Pons (tissue), 1 donor: ENCODE results near the gene HOOK2.
"Not testable (repeated sequence)": the region's sequence is repeated elsewhere in the genome, so short reads cannot be mapped to it uniquely, and the experiment has no call there.

Experiments
- DNase-seq: peaks from one replicate; pipeline ENCODE4 v3.0.0-alpha.2; 2016; ENCODE audit warnings: low spot score

The HOOK2 gene, protein sequence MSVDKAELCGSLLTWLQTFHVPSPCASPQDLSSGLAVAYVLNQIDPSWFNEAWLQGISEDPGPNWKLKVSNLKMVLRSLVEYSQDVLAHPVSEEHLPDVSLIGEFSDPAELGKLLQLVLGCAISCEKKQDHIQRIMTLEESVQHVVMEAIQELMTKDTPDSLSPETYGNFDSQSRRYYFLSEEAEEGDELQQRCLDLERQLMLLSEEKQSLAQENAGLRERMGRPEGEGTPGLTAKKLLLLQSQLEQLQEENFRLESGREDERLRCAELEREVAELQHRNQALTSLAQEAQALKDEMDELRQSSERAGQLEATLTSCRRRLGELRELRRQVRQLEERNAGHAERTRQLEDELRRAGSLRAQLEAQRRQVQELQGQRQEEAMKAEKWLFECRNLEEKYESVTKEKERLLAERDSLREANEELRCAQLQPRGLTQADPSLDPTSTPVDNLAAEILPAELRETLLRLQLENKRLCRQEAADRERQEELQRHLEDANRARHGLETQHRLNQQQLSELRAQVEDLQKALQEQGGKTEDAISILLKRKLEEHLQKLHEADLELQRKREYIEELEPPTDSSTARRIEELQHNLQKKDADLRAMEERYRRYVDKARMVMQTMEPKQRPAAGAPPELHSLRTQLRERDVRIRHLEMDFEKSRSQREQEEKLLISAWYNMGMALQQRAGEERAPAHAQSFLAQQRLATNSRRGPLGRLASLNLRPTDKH

DNA sequence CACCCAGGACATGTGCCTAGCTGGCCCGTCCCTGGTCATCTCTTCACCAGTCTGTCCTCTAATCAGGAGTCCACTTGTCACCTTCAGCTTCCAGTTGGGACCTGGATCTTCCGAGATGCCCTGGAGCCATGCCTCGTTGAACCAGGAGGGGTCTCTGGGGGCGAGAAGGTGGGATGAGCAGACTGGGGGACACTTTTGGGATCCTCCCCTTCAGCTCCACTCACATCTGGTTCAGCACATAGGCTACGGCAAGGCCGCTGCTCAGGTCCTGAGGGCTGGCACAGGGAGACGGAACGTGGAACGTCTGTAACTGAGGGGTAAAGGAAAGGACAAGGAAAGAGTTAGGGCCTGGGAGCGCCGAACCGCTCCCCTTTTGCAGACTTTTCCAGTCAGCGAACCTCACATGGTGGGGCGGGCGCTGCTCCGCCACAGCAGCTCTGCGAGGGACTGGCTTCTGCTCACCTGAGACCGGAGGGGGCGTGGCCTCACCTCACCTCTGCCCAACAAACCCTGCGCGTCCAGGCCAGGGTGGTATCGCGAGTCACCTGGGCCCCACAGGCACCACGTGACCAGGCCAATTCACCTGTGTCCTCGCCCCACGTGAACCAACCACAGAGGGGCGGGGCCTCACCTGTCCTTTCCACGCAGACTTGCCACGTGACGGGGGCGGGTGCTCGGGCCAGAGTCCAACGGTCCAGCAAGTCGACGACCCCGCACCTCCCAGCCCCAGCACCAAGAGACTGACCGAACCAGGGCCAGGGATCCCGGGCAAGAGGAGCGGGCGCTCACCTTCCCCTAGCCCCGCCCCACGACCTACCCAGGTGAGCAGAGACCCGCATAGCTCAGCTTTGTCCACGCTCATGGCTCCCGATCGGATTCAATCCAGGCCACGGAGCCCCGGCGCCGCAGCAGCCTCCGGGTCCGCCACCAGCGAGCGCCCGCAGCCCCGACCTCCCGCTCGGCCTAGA is at the start of gene HOOK2:
TSS of gene HOOK2 (minus strand) at position 965 of the 968 bp plus-strand sequence. CDS start at position 862, 103 bp downstream.
- DNase-seq = peak; percentile 20

DNA sequence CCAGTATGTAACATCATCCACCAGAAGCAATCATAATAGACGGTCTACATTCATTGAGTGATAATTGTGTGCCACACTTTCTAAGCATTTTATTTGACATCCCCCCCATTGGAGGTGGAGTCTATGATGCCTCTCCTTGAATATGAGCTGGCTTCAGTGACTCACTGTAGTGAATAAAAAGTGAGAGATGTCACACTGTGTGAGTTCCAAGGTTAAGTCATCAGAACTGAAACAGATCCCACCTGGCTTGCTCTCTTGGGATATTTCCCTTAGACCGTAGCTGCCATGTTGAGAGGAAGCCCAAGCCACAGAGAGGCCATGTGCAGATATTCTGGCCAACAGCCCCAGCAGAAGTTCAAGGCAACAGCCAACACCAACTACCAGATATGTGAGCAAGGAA is 46.4 kb upstream of the HOOK2 start:
- DNase-seq = no peak

DNA sequence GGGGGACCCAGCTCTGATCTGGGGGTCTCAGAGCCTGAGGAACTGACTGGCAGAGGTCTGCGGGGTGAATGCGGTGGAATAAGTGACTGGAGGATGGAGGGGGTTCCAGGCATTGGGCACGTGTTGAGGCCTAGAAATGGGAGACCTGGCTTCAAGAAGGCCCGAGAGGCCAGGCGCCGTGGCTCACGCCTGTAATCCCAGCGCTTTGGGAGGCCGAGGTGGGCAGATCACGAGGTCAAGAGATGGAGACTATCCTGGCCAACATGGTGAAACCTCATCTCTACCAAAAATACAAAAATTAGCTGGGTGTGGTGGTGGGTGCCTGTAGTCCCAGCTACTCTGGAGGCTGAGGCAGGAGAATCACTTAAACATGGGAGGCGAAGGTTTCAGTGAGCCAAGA is 42.5 kb upstream of the HOOK2 start:
- DNase-seq = not testable (repeated sequence)

- DNase-seq = not testable (repeated sequence)
Measured at GRCh38 chr19:12817188-12817587, 41.8 kb upstream of the HOOK2 start.

DNA sequence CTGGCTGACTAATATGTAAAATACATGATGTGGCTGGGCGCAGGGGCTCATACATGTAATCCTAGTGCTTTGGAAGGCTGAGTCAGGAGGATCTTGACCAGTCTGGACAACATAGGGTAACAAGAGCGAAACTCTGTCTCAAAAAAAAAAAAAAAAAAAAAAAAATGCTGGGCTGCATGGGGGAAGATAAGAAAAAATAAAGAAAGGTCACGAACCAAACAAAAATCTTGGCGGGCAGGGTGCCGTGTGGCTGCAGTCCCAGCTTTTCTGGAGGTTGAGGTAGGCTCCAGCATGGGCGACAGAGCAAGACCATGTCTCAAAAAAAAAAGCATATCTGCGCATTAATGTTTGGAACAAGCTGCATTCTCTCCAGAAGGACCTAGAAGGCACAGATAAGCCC is 39.7 kb upstream of the HOOK2 start:
- no peak for DNase-seq

GRCh38 chr19:12806242-12807081 is 31.1 kb upstream of the HOOK2 start, which contains the start of gene RNASEH2A:
Gene RNASEH2A, plus strand, starts transcription at chr19:12806584. Its CDS starts 90 bp downstream, at chr19:12806674.
- DNase-seq = peak; percentile 82

- no peak for DNase-seq
Measured at GRCh38 chr19:12804051-12804450, 28.7 kb upstream of the HOOK2 start.

DNA sequence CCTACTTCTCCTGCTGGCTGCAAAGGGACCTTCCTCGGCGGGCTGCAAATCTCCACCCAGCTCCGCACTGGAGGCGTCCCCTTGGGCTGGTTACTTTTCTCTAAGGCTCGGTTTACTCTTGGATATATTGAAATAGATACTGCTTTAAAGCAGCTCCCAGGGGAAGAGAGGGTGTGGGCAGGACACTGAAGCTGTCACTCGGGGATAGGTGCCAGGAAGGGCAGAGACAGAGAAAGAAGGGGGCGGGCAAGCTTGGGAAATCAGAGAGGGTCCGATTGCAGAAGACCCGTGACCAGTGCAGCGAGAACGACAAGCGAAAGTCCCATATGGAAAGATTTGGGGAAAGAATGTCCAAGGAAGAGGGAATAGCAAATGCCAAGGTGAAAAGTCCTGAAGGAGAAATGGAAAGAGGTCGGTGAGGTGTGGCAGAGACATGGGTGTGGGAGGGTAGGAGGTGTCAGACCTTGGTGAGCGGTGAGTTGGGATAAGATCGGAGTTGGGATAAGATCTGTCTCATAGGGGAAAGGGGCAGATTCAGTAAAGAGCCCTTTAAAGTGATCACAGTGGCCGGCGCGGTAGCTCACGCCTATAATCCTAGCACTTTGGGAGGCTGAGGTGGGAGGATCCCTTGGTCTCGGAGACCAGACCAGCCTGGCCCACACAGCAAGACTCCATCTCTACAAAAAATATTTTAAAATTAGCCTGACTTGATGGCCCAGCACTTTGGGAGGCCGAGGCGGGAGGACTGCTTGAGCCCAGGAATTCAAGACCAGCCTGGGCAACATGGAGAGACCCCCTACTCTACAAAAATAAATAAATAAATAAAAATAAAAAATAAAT is 27.1 kb upstream of the HOOK2 start:
- DNase-seq = no peak

- DNase-seq = peak; percentile 59
Measured at GRCh38 chr19:12801466-12802266, 26.3 kb upstream of the HOOK2 start, which contains the start of the genes PRDX2 and THSD8. Gene PRDX2, minus strand, starts transcription at chr19:12801800. Its CDS starts 539 bp downstream, at chr19:12801261. Gene THSD8, plus strand, starts transcription at chr19:12802069. Its CDS starts 3 bp downstream, at chr19:12802072.

GRCh38 chr19:12800923-12801465 is 25.6 kb upstream of the HOOK2 start:
- no peak for DNase-seq

- no peak for DNase-seq
Measured at GRCh38 chr19:12800466-12800770, 25.1 kb upstream of the HOOK2 start.

GRCh38 chr19:12799742-12800465 is 24.6 kb upstream of the HOOK2 start:
- no peak for DNase-seq

DNA sequence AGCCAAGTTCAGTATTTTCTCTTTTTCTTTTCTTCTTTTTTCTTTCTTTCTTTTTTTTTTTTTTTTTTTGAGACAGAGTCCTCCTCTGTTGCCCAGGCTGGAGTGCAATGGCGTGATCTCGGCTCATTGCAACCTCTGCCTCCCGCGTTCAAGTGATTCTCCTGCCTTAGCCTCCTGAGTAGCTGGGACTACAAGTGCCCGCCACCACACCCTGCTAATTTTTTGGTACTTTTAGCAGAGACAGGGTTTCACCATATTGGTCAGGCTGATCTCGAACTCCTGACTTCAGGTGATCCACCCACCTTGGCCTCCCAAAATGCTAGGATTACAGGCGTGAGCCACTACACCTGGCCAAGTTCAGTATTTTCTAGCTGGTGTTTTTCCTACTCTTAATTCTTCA is 22.3 kb upstream of the HOOK2 start:
- not testable (repeated sequence) for DNase-seq

GRCh38 chr19:12797141-12797587 is 21.8 kb upstream of the HOOK2 start:
- DNase-seq = no peak

GRCh38 chr19:12796146-12797071 is 21.1 kb upstream of the HOOK2 start:
- DNase-seq = peak; percentile 84

DNA sequence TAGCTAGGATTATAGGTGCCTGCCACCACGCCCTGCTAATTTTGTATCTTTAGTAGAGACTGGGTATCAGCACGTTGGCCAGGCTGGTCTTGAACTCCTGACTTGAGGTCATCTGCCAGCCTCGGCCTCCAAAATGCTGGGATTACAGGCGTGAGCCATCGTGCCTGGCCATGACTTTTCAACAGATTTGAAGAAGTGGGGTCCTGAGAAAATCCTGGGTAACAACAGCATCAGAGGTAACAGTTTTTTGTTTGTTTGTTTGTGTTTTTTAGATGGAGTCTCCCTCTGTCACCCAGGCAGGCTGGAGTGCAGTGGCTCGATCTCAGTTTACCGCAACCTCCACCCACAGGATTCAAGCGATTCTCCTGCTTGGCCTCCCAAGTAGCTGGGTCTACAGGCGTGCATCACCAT is 19.6 kb upstream of the HOOK2 start:
- DNase-seq = no peak
